Kidney capillary endothelial cell (primary cell): ENCODE measurements around the gene MAP1B.

Experiments
- DNase-seq: peaks from one replicate; pipeline ENCODE4 v3.0.0-alpha.2; 2018; ENCODE audit warnings: low spot score

Gene MAP1B

GRCh38 chr5:72251386-72251785 is 144.1 kb downstream of the MAP1B start:
- no peak for DNase-seq

GRCh38 chr5:72252008-72252407 is 144.7 kb downstream of the MAP1B start:
- no peak for DNase-seq

- no peak for DNase-seq
These were observed 145.4 kb downstream of the MAP1B start for GRCh38 chr5:72252574-72253155.

- DNase-seq = no peak
These were observed 148.0 kb downstream of the MAP1B start for GRCh38 chr5:72255237-72255636.

- DNase-seq = no peak
These were observed 148.4 kb downstream of the MAP1B start for GRCh38 chr5:72255670-72256069.

- no peak for DNase-seq
These were observed 149.3 kb downstream of the MAP1B start for GRCh38 chr5:72256536-72256935.
